PFSK-1 (cell line): ENCODE measurements around the gene RIPOR3.

Experiments used
- POLR2AphosphoS5 ChIP-seq: IDR thresholded peaks from 2 replicates; pipeline ENCODE4 v1.6.1; 2012; ENCODE audit warnings: low read depth, mild to moderate bottlenecking, control low read depth, low read length, moderate library complexity
- REST ChIP-seq, 2 experiments: IDR thresholded peaks; 2 replicates each; pipeline versions ENCODE4 v1.6.1 to v1.8.0; 2011 to 2012; ENCODE audit warnings: low read depth in 2 of 2, low read length in 2 of 2, control low read depth in 1 of 2, inconsistent platforms in 1 of 2, mild to moderate bottlenecking in 1 of 2, moderate library complexity in 1 of 2; ENCODE audit not compliant: insufficient read depth in 1 of 2
- TAF1 ChIP-seq: IDR thresholded peaks from 2 replicates; pipeline ENCODE4 v1.6.1; 2012; ENCODE audit warnings: low read length, control low read depth, borderline replicate concordance; ENCODE audit not compliant: insufficient read depth

GRCh38 chr20:50602432-50603088, 88.8 kb downstream of the RIPOR3 start:
- no peak for TF ChIP-seq REST (IDR thresholded peaks at IDR 0.05; ENCODE audit: insufficient read depth in 1 of 2, low read depth in 2 of 2, low read length in 2 of 2)
- TF ChIP-seq POLR2AphosphoS5 = no peak
- TF ChIP-seq TAF1 = no peak
